OCI-LY3 (cell line): ENCODE measurements around the gene NBEA.

Experiments
- CTCF ChIP-seq: fragments of 200-600, 300-600 bp; sonication (generic); IDR thresholded peaks from 2 replicates; pipeline ENCODE4 v1.5.1; 2014; ENCODE audit warnings: antibody characterized with exemption, low read length, low read depth
- EZH2phosphoT487 ChIP-seq: fragments of 200-600 bp; shearing (Covaris generic); IDR thresholded peaks from 2 replicates; pipeline ENCODE4 v1.6.1; 2018; ENCODE audit warnings: antibody characterized with exemption, mixed run types, low read depth

DNA sequence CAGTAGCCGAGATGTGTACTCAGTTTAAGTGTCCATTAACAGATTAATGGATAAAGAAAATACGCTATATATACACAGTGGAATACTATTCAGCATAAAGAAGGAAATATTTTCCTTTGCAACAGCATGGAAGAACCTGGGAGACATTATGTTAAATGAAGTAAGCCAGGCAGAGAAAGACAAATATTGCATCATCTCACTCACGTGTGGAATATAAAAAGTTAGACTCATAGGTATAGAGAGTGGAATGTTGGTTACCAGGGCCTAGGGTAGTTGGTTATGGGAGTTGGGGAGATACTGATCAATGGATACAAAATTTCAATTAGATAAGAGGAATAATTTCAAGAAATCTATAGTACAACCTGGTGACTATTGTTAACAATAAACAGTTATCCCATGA is 324.3 kb downstream of the NBEA start:
- TF ChIP-seq CTCF, result no peak
- no peak for TF ChIP-seq EZH2phosphoT487
